ENCODE results near the gene DNAJB14.

DNAJB14 gene

GRCh38 chr4:99878604-99879003 lies 67.8 kb downstream of the DNAJB14 start:
- Histone ChIP-seq H3K4me3 (replicated peaks; ENCODE audit: insufficient read depth, low read length) (no peak overlapping the region), H3K27me3 (ENCODE audit: insufficient read depth, poor library complexity, severe bottlenecking) (no peaks in the 10 kb centered on the region), H3K27ac (replicated peaks) (no peak overlapping the region)
- DNase-seq (ENCODE audit: low read depth in 1 of 2, low spot score in 1 of 2): no peak
- TF ChIP-seq SPI1 (IDR thresholded peaks at IDR 0.05; ENCODE audit: borderline replicate concordance, low read depth) (no peak), GABPA (IDR thresholded peaks at IDR 0.05; ENCODE audit: low read depth) (no peak), REST (IDR thresholded peaks at IDR 0.05; ENCODE audit: insufficient replicate concordance, low read depth) (no peak), POLR2AphosphoS5 (IDR thresholded peaks at IDR 0.05; ENCODE audit: low read depth) (no peak), CTCF (IDR thresholded peaks at IDR 0.05; ENCODE audit: insufficient read depth, low read length) (no peak)

- Histone ChIP-seq H3K4me3 (replicated peaks; ENCODE audit: insufficient read depth, low read length) (no peak overlapping the region), H3K27me3 (ENCODE audit: insufficient read depth, poor library complexity, severe bottlenecking) (no peaks in the 10 kb centered on the region), H3K27ac (replicated peaks) (no peak overlapping the region)
- no peak for TF ChIP-seq GABPA (IDR thresholded peaks at IDR 0.05; ENCODE audit: low read depth)
- TF ChIP-seq CTCF (IDR thresholded peaks at IDR 0.05; ENCODE audit: insufficient read depth, low read length): no peak
- TF ChIP-seq REST (IDR thresholded peaks at IDR 0.05; ENCODE audit: insufficient replicate concordance, low read depth): no peak
- TF ChIP-seq POLR2AphosphoS5 (IDR thresholded peaks at IDR 0.05; ENCODE audit: low read depth): no peak
- TF ChIP-seq SPI1 (IDR thresholded peaks at IDR 0.05; ENCODE audit: borderline replicate concordance, low read depth): no peak
- DNase-seq (ENCODE audit: low read depth in 1 of 2, low spot score in 1 of 2): no peak
Measured at GRCh38 chr4:99876946-99877345, 69.5 kb downstream of the DNAJB14 start.

- Histone ChIP-seq H3K4me3 (replicated peaks; ENCODE audit: insufficient read depth, low read length) (no peak overlapping the region), H3K27ac (replicated peaks) (no peak overlapping the region), H3K27me3 (ENCODE audit: insufficient read depth, poor library complexity, severe bottlenecking) (no peaks in the 10 kb centered on the region)
- no peak for DNase-seq (ENCODE audit: low read depth in 1 of 2, low spot score in 1 of 2)
- TF ChIP-seq GABPA (IDR thresholded peaks at IDR 0.05; ENCODE audit: low read depth): no peak
- no peak for TF ChIP-seq CTCF (IDR thresholded peaks at IDR 0.05; ENCODE audit: insufficient read depth, low read length)
- TF ChIP-seq REST (IDR thresholded peaks at IDR 0.05; ENCODE audit: insufficient replicate concordance, low read depth): no peak
- TF ChIP-seq POLR2AphosphoS5 (IDR thresholded peaks at IDR 0.05; ENCODE audit: low read depth): no peak
- no peak for TF ChIP-seq SPI1 (IDR thresholded peaks at IDR 0.05; ENCODE audit: borderline replicate concordance, low read depth)
Measured at GRCh38 chr4:99875071-99875470, 71.3 kb downstream of the DNAJB14 start.
